ENCODE measurements around the gene SPDYE3.
"Not testable (repeated sequence)": the region's sequence is repeated elsewhere in the genome, so short reads cannot be mapped to it uniquely, and the experiment has no call there.

Gene SPDYE3

GRCh38 chr7:100352230-100352781 is 44.8 kb downstream of the SPDYE3 start:
- DNase-seq = not testable (repeated sequence)

DNA sequence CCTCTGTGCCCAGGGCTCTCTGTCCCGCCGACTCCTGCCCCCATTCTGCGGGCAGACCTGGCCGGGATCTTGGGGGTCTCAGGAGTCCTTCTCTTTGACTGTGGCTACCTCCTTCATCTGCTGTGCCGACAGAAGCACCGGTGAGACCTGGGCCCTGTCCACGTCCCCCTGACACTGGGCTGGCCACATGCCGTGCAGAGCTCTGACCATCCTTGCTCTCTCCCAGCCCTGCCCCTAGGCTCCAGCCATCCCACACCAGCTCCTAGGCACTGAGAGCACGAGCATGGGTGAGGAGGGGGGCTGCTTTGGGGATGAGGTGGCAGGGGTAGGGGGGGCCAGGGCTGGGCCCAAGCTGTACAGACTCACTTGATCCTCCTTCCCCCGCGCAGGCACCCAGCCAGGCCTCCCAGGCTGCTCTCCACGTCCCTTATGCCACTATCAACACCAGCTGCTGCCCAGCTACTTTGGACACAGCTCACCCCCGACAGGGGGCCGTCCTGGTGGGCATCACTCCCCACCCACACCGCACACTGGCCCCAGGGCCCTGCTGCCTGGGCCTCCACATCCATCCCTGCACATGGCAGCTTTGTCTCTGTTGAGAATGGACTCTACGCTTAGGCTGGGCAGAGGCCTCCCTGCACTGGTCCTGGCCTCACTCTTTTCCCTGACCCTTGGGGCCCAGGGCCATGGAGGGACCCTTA is 45.6 kb downstream of the SPDYE3 start:
- no peak for DNase-seq

DNA sequence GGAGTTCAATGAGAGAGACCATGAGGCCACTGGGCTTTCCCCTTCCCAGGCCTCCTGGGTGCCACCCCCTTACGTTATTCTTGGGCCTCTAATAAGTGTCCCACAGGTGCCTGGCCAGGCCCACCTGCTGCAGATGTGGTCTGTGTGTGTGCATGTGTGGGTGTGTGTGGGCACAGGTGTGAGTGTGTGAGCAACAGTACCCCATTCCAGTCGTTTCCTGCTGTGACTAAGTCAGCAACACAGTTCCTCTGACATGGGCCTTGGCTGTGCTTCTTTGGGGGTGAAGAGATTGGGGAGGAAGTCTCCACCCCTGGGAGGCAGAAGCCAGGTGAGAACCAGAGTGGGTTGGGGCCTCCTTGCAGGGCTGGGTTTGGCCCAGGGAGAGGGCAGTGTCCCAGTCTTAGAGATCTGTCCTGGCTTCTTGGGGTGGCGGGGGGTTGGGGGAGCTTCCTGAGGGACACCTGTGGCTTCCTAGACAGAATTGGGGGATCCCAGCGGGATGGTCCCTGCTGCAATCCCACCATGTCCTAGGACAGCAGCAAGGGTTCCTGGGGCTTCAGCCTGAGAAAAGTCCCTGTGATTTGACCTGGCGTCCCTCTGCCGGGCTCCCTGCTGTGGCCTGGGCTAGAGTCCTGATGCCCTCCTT is 46.3 kb downstream of the SPDYE3 start:
- no peak for DNase-seq

- DNase-seq = no peak
Measured at GRCh38 chr7:100356416-100357068, 49.0 kb downstream of the SPDYE3 start.

DNA sequence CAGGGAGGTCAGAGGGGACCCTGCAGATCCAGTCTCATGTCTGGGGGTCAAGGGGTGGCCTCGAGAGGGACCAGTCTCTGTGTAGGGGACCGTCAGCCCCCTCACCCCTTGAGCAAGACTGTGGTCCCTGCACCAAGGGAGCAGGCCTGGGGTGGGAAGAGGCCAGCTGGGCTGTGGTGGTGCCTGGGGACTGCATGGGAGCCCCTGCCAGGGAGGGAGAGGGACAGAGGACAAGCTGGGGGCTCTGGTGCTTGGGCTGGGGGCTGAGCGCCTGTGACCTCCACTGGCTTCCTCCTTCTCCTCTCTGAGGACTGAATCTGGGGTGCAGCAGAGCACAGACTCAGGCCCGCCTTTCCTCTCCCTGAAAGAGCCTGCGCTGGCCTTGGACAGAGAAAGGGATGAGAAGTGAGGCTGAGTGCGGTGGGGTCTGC is 49.6 kb downstream of the SPDYE3 start:
- no peak for DNase-seq

- no peak for DNase-seq
Measured at GRCh38 chr7:100358027-100358856, 50.7 kb downstream of the SPDYE3 start, which contains the start of gene PILRB. TSS of gene PILRB (plus strand) at chr7:100358117. CDS start at chr7:100358303, 186 bp downstream.

DNA sequence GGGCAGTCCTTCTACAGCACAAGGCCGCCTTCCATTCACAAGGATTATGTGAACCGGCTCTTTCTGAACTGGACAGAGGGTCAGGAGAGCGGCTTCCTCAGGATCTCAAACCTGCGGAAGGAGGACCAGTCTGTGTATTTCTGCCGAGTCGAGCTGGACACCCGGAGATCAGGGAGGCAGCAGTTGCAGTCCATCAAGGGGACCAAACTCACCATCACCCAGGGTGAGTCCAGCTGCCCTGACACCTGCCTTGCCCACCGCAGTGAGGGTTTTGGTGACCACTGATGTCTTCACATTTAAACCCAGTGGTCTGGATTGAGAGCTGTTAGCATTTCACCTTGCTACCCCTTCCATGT is 51.3 kb downstream of the SPDYE3 start:
- no peak for DNase-seq

DNA sequence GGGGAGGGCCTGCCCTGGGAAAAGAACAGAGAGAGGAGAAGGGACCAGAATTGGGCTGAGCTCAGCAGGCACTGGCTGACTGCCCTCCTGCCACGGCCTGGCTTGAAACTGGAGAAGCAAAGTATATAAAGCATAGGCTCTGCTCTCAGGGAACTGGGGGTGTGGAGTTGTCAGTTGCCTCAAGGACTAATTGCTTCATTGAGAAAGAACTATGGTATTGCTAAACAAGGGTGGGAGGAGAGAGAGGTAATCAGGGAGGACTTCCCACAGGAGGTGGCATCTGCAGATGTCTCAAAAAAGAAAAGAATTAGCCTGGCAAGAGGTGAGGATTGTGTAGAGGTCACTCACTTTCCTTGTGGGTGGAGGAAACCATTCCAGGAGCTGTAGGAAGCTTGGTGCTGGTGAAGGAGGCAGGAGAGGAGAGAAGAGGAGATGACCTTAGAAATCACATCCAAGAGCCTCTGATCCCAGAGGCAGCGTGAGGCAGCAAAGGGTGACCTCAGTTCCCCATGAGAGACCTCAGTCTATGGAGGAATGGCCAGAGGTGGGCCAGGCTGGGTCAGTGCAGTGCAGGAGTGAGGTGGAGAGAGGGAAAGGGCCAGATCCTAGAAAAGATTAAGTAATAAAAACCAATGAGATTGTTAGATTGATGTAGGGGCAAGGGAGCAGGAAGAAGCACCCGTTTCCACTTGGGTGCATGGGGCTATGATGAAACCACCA is 52.8 kb downstream of the SPDYE3 start:
- no peak for DNase-seq

GRCh38 chr7:100363098-100363497 is 55.6 kb downstream of the SPDYE3 start:
- DNase-seq = no peak

DNA sequence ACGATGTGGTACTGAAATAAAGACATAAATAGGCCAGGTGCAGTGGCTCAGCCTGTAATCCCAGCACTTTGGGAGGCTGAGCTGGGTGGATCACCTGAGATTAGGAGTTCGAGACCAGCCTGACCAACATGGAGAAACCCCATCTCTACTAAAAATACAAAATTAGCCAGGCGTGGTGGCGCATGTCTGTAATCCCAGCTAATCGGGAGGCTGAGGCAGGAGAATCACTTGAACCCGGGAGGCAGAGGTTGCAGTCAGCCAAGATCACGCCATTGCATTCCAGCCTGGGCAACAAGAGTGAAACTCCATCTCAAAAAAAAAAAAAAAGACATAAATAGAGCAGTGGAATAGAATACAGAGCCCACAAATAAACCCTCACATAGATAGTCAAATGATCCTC is 56.3 kb downstream of the SPDYE3 start:
- DNase-seq = not testable (repeated sequence)

GRCh38 chr7:100364480-100364879 is 57.0 kb downstream of the SPDYE3 start:
- no peak for DNase-seq

DNA sequence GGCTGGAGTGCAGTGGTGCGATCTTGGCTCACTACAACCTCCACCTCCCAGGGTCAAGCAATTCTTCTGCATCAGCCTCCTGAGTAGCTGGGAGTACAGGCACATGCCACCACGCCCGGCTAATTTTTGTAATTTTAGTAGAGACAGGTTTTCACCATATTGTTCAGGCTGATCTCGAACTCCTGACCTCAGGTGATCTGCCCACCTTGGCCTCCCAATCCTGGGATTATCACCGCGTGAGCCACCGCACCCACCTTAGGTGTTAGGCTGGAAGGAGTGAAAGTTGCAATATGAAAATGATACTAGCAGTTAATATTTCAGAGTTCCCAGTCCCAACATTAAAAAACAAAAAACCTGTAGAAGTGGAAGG is 58.5 kb downstream of the SPDYE3 start:
- not testable (repeated sequence) for DNase-seq

GRCh38 chr7:100366411-100367250 is 59.1 kb downstream of the SPDYE3 start:
- no peak for DNase-seq

GRCh38 chr7:100367251-100367620 is 59.7 kb downstream of the SPDYE3 start:
- no peak for DNase-seq

- DNase-seq = no peak
Measured at GRCh38 chr7:100367676-100368613, 60.4 kb downstream of the SPDYE3 start.

- no peak for DNase-seq
Measured at GRCh38 chr7:100369105-100369504, 61.6 kb downstream of the SPDYE3 start.

DNA sequence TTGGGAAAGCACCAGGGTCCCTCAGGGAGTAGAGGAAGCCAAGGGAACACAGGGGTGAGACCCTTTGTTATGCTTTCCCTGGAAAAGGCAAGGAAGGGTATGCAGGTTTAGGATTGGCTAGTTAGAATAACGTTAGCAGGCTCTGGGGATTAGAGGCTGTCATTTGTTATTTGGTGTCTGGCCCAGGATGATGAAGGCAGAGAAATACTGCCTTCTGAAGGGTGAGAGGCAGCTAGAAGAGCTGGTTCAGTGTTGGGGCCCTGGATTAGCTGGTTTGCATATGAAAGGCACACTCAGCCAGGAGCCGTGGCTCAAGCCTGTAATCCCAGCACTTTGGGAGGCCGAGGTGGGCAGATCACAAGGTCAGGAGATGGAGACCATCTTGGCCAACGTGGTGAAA is 62.8 kb downstream of the SPDYE3 start:
- no peak for DNase-seq

- no peak for DNase-seq
Measured at GRCh38 chr7:100370746-100371145, 63.2 kb downstream of the SPDYE3 start.

DNA sequence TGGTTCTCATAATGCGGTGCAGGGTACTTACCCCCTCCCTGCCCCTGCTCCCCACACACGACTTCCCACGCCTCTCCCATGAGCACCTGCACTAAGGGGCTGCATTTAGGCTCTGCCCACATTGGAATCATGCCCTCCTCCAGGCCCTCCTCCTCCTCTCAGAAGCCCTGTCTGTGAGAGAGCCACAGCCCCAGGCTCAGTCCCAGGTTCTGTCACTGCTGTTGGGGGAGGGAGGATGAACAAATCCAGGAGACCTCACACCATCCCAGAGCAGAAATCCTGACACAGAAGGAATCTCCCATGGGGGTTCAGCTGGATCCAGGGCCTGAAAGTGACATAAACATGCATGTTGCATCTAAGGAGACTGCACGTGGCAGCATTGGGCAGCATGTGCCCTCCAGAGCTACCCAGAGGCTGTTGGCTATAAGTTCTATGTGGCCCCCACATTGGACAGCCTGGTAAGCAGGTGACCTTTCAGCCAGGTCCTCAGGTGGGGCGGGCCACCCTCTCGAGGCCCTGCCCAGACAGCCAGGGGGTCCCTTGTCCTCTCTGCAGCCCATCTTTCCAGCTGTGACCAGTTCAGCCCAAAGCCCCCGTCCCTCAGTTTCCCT is 64.2 kb downstream of the SPDYE3 start:
- DNase-seq = no peak
